RWPE1 (cell line): ENCODE results near the gene ANKRA2.
A peak's percentile ranks its signal among the peaks of the same experiment; 100 is the strongest.

Source experiments
- CTCF ChIA-PET: fragments of 350-600 bp; sonication (Branson Sonifier 250); formaldehyde crosslinking; extraction: SDS; loops from one replicate; lab custom pipeline; 2021; lab: Yijun Ruan, JAX
- POLR2A ChIA-PET: fragments of 400-600 bp; formaldehyde crosslinking; extraction: SDS; loops from one replicate; lab custom pipeline; 2020; ENCODE audit warnings: antibody characterized with exemption; ENCODE audit not compliant: low non-redundant PET; lab: Yijun Ruan, JAX
- DNase-seq: peaks from one replicate; pipeline ENCODE4 v3.0.0; 2012; ENCODE audit warnings: low spot score
- H3K27ac ChIP-seq: fragments of 450-650 bp; 2 replicates; pipeline ENCODE4 v1.5.1; 2017
- CTCF ChIP-seq: fragments of 450-650 bp; conservative IDR thresholded peaks from 2 replicates; pipeline ENCODE4 v1.5.1; 2017; ENCODE audit warnings: low read depth, mild to moderate bottlenecking

Gene ANKRA2

GRCh38 chr5:73605223-73606087 lies 40.0 kb upstream of the ANKRA2 start:
- POLR2A ChIA-PET: no interaction called here
- H3K27ac ChIP-seq: no peak overlapping the region
- CTCF ChIA-PET: interaction anchor here (1.0 to 1.6 kb wide), 2 partner anchors 14 to 175 kb away, joined by 4 to 8 read pairs; no protein-coding TSS in a partner anchor

GRCh38 chr5:73603998-73604397 lies 38.6 kb upstream of the ANKRA2 start:
- no peak overlapping the region for H3K27ac ChIP-seq
- DNase-seq: no peak
- ChIA-PET POLR2A (no interaction called here), CTCF (no interaction called here)
- TF ChIP-seq CTCF: no peak

More at GRCh38 chr5:73605223-73606087, 40.0 kb upstream of the ANKRA2 start:
- DNase-seq: no peak
- no peak for TF ChIP-seq CTCF

- no peak overlapping the region for H3K27ac ChIP-seq
- CTCF ChIA-PET: interaction anchor here (0.5 to 0.7 kb wide), 4 partner anchors 8 to 193 kb away, joined by 3 to 6 read pairs (median 4); no protein-coding TSS in a partner anchor
- no peak for DNase-seq
- no peak for TF ChIP-seq CTCF
- POLR2A ChIA-PET: no interaction called here
Observed at GRCh38 chr5:73599380-73599779, 33.9 kb upstream of the ANKRA2 start.

GRCh38 chr5:73596705-73597328 lies 31.4 kb upstream of the ANKRA2 start:
- peak; percentile 69 for TF ChIP-seq CTCF

GRCh38 chr5:73592551-73592950 lies 27.1 kb upstream of the ANKRA2 start:
- no peak for TF ChIP-seq CTCF
- CTCF ChIA-PET: interaction anchor here (0.7 to 6.5 kb wide), 2 partner anchors 18 to 201 kb away, joined by 4 to 101 read pairs; no protein-coding TSS in a partner anchor
- DNase-seq: no peak
- H3K27ac ChIP-seq: no peak overlapping the region
- POLR2A ChIA-PET: no interaction called here

More at GRCh38 chr5:73596705-73597328, 31.4 kb upstream of the ANKRA2 start:
- DNase-seq: peak; percentile 44
- ChIA-PET CTCF (interaction anchor here (0.6 to 1.8 kb wide), 11 partner anchors 8 to 604 kb away, joined by 3 to 10 read pairs (median 3); no protein-coding TSS in a partner anchor), POLR2A (no interaction called here)
- no peak overlapping the region for H3K27ac ChIP-seq
